Natural killer cell (primary cell): ENCODE data around the gene ANKRD10. TPM values are rescaled to one million over a fixed set of nuclear protein-coding genes. Genes with fewer than 3 reads are reported as not detected.

Experiments
- ATAC-seq, 3 donors: fragments of 150-1000 bp in 2 of 3; fragments of 200-7000 bp in 1 of 3; cut with Tn5 transposase; 1 replicate in 1 of 3; 2 replicates in 2 of 3; pipeline ENCODE4 v1.10.0; 2021; ENCODE audit warnings: mild to moderate bottlenecking in 2 of 3, moderate library complexity in 2 of 3
- DNase-seq, 2 donors: peaks; one replicate each; pipeline versions ENCODE4 v3.0.0 to v3.0.0-alpha.2; 2013 to 2021; ENCODE audit warnings: mixed read lengths in 1 of 2
- H3K27ac ChIP-seq: one replicate; pipeline ENCODE4 v1.5.1; 2013; ENCODE audit warnings: mild to moderate bottlenecking, low read length
- H3K27me3 ChIP-seq: one replicate; pipeline ENCODE4 v1.6.1; 2013; ENCODE audit warnings: low read length; ENCODE audit not compliant: control insufficient read depth, insufficient read depth
- H3K36me3 ChIP-seq: one replicate; pipeline ENCODE4 v1.6.1; 2013; ENCODE audit warnings: low read length; ENCODE audit not compliant: control insufficient read depth, insufficient read depth
- H3K4me1 ChIP-seq: one replicate; pipeline ENCODE4 v1.6.1; 2013; ENCODE audit warnings: low read length; ENCODE audit not compliant: control insufficient read depth, insufficient read depth
- H3K4me3 ChIP-seq: one replicate; pipeline ENCODE4 v1.5.1; 2013; ENCODE audit warnings: low read length
- H3K9me3 ChIP-seq: one replicate; pipeline ENCODE4 v1.6.1; 2013; ENCODE audit warnings: low read length; ENCODE audit not compliant: control insufficient read depth, insufficient read depth
- H3K27ac Mint-ChIP-seq, 2 donors: one replicate each; pipeline ENCODE4 v1.8.0; 2022; ENCODE audit warnings: mild to moderate bottlenecking in 2 of 2, mixed read lengths in 2 of 2, moderate library complexity in 1 of 2
- H3K27me3 Mint-ChIP-seq, 2 donors: one replicate each; pipeline ENCODE4 v1.8.0; 2022; ENCODE audit warnings: low read depth in 2 of 2, mixed read lengths in 2 of 2
- H3K36me3 Mint-ChIP-seq: one replicate; pipeline ENCODE4 v1.8.0; 2022; ENCODE audit warnings: mixed read lengths
- H3K4me1 Mint-ChIP-seq, 2 donors: one replicate each; pipeline ENCODE4 v1.8.0; 2022; ENCODE audit warnings: mixed read lengths in 2 of 2
- H3K4me3 Mint-ChIP-seq: one replicate; pipeline ENCODE4 v1.8.0; 2022; ENCODE audit warnings: mild to moderate bottlenecking, moderate library complexity, mixed read lengths
- H3K9me3 Mint-ChIP-seq, 2 donors: one replicate each; pipeline ENCODE4 v1.8.0; 2022; ENCODE audit warnings: mixed read lengths in 2 of 2
- WGBS: methylation state at CpG from one replicate; pipeline ENCODE4 v1.1.7; 2013; ENCODE audit warnings: missing lambda C conversion rate; ENCODE audit not compliant: insufficient coverage; 5-methylcytosine and 5-hydroxymethylcytosine counted together
- intact Hi-C: fragments of 100-400 bp; cut with micrococcal nuclease; formaldehyde crosslinking; loops from one replicate; pipeline ENCODE4 v1.14.2; 2022
- total RNA-seq, 4 donors: library from RNA; stranded (reverse); fragments of 120-200 nt in 1 of 4; gene quantifications; one replicate each; pipeline versions ENCODE4 v1.2.3 to v1.2.4, GENCODE V29; 2013 to 2022
- TF ChIP-seq, protein P1 (sequence below): fragments of 200-600 bp; IDR thresholded peaks from one replicate; pipeline ENCODE4 v1.8.0; 2022; ENCODE audit warnings: antibody characterized with exemption

The ANKRD10 gene
- total RNA-seq, 3 donors from 2014 or later (not counting 1 experiment from before 2014, with no cell fraction given): 173 to 221 (median 185) TPM

DNA sequence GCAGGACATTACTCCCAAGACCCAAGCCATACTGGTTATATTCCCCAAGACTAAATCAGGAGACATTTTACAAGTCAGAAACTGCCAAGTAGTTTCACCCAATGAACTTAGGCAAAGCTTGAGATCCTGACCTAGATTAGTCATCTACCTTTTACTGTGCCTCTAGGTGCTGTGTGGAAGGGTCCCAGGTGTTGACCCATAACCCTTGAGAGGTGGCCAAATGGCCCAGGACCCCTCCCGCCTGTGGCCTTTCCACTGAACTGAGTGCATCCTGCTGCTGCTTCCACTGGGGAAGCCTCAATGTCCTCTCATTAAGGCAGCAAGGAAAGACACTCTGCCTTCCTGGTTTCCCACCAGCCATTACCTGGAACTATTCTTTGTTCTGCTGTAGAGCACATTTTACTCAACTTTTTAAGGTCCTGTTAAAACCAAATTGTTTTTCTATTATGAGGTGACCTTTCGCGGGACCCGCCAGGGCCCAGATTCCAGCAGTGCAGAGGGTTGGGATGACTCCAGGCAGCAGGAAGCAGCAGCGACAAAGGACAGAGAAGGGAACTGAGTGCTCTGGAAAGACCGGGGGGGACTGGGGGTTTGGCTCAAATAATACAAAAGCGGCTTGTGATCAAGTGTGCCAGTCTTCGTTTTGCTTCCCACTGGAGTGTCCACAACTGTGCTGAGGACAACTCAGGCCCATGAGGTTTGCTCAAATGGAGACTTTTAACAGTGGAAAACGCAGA, 27.1 kb downstream of the ANKRD10 start:
- TF ChIP-seq, protein P1, sequence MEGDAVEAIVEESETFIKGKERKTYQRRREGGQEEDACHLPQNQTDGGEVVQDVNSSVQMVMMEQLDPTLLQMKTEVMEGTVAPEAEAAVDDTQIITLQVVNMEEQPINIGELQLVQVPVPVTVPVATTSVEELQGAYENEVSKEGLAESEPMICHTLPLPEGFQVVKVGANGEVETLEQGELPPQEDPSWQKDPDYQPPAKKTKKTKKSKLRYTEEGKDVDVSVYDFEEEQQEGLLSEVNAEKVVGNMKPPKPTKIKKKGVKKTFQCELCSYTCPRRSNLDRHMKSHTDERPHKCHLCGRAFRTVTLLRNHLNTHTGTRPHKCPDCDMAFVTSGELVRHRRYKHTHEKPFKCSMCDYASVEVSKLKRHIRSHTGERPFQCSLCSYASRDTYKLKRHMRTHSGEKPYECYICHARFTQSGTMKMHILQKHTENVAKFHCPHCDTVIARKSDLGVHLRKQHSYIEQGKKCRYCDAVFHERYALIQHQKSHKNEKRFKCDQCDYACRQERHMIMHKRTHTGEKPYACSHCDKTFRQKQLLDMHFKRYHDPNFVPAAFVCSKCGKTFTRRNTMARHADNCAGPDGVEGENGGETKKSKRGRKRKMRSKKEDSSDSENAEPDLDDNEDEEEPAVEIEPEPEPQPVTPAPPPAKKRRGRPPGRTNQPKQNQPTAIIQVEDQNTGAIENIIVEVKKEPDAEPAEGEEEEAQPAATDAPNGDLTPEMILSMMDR: no peak
- H3K4me1 ChIP-seq: no peaks in the 10 kb centered on the region
- H3K36me3 Mint-ChIP-seq: peaks cover 4% of the 10 kb centered on the region
- ATAC-seq (no peak), DNase-seq (no peak)
- no peaks in the 10 kb centered on the region for H3K27me3 Mint-ChIP-seq
- H3K9me3 ChIP-seq: no peaks in the 10 kb centered on the region
- H3K4me1 Mint-ChIP-seq: peaks cover 0 to 6% of the 10 kb centered on the region in 2 donors
- peaks cover 7% of the 10 kb centered on the region for H3K36me3 ChIP-seq
- no peak overlapping the region for H3K4me3 ChIP-seq
- intact Hi-C loops: no loop called here
- no peak overlapping the region for H3K27ac ChIP-seq
- no peaks in the 10 kb centered on the region for H3K27me3 ChIP-seq
- no peaks in the 10 kb centered on the region for H3K9me3 Mint-ChIP-seq
- 93% methylated on average over 9 of the region's 9 CpGs for WGBS
- no peak overlapping the region for H3K27ac Mint-ChIP-seq
- no peak overlapping the region for H3K4me3 Mint-ChIP-seq

DNA sequence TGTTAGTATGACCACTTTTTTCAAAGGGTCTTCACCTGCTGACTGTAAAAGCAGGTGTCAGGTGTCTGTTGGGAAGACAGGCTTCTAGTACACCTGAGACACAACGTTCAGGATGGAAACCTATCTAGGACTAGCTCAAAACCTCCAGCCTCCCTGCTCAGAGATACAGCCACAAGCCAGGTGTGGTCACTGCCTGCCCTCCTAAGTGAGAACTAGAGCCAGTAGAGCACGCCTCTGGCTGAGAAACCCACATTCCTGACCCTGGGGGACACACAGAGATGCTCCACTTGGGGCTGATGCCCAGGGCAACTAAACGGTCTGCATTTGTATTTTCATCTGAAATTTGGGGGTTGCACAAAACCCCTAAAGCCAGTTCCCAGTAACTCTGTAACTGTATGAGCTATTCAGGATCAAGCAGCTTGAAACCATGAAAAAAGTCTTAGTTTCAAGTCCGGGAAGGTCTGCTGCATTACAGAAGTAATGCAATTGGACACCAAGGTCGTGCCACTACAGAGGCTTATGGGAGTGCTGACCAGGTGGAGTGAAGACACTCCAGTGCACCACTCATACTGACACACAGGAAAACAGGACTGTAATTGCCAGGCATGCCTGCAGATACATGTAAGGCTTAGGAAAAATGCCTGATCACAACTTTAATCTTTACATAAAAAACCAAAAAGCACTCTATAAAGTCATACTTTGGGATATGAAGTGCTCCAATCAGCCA, 27.8 kb downstream of the ANKRD10 start:
- DNase-seq (no peak), ATAC-seq (no peak)
- H3K9me3 ChIP-seq: no peaks in the 10 kb centered on the region
- 73% methylated on average over 5 of the region's 5 CpGs for WGBS
- no peaks in the 10 kb centered on the region for H3K4me1 ChIP-seq
- Mint-ChIP-seq H3K27ac (no peak overlapping the region), H3K4me3 (no peak overlapping the region), H3K4me1 (peaks cover 0 to 5% of the 10 kb centered on the region in 2 donors), H3K9me3 (no peaks in the 10 kb centered on the region), H3K27me3 (no peaks in the 10 kb centered on the region), H3K36me3 (no peaks in the 10 kb centered on the region)
- TF ChIP-seq, protein P1: no peak
- intact Hi-C loops: no loop called here
- H3K27me3 ChIP-seq: no peaks in the 10 kb centered on the region
- H3K4me3 ChIP-seq: no peak overlapping the region
- H3K27ac ChIP-seq: no peak overlapping the region
- peaks cover 4% of the 10 kb centered on the region for H3K36me3 ChIP-seq

DNA sequence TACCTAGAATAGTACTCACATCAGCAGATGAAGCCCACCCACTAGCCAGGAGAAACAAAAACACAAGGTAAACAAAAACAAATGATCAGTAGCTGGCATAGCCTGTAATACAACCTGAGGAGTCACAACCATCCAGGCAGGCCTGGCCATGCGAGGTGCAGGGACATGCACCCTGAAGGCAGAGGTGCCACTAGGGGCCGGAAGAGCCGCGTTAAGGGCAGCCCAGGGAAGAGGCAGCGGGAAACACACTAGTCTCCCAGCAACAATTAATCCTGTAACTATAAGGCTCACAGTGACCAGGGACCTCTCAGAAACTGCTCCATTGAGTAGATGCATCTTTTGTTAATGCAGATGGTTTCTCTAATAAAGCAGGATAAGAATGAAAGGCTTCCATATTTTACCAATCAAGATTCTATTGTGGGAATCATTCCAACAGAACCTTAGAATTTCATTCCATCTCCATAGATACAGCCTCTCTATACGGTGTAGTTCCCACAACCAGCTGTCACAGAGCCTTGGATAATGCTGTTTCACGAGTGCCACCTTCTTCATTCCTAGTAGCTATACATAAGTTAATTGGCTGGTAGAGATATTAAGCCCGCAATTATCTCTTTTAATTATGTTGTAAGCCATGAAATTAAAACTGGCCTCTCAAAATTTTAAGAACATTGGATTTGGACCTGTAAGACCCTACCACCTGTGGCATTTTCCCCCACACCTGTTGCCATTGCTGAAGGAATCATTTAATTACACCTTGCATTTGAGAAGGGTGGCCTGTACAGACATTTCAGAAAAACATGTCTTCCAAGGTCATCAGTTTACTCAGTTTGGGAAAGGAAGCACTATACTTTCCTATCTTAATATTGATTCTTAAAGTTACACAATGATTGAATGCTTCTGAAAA, 28.7 kb downstream of the ANKRD10 start:
- no peaks in the 10 kb centered on the region for H3K36me3 Mint-ChIP-seq
- H3K27ac Mint-ChIP-seq: no peak overlapping the region
- ATAC-seq (no peak), DNase-seq (no peak)
- no peaks in the 10 kb centered on the region for H3K9me3 ChIP-seq
- peaks cover 3% of the 10 kb centered on the region for H3K36me3 ChIP-seq
- 76% methylated on average over 5 of the region's 8 CpGs for WGBS
- peaks cover 0 to 5% of the 10 kb centered on the region in 2 donors for H3K4me1 Mint-ChIP-seq
- TF ChIP-seq, protein P1: no peak
- H3K4me3 ChIP-seq: no peak overlapping the region
- no peak overlapping the region for H3K4me3 Mint-ChIP-seq
- no peak overlapping the region for H3K27ac ChIP-seq
- intact Hi-C loops: no loop called here
- no peaks in the 10 kb centered on the region for H3K27me3 ChIP-seq
- H3K9me3 Mint-ChIP-seq: no peaks in the 10 kb centered on the region
- no peaks in the 10 kb centered on the region for H3K4me1 ChIP-seq
- H3K27me3 Mint-ChIP-seq: no peaks in the 10 kb centered on the region
